ENCODE results near the gene TP53I3. TPM values are rescaled to one million over a fixed set of nuclear protein-coding genes. Genes with fewer than 3 reads are reported as not detected.

TP53I3 gene
- total RNA-seq, 2 experiments from 2014 or later = 2.5 to 2.7 TPM

GRCh38 chr2:24073816-24074215 is 10.8 kb downstream of the TP53I3 start:
- no peak overlapping the region for H3K4me3 Mint-ChIP-seq
- H3K36me3 Mint-ChIP-seq (ENCODE audit: low read depth) = peaks cover 26% of the 10 kb centered on the region
- H3K27me3 Mint-ChIP-seq = no peaks in the 10 kb centered on the region
- no peaks in the 10 kb centered on the region for H3K9me3 Mint-ChIP-seq
- POLR2A ChIA-PET = no interaction called here
- DNase-seq = no peak
- CTCF ChIA-PET = interaction anchor here (1.5 to 1.9 kb wide), 2 partner anchors 10 to 147 kb away, joined by 4 to 5 read pairs; partner anchors contain the start of gene ATAD2B
- no peak overlapping the region for H3K27ac Mint-ChIP-seq
- peaks cover 45% of the 10 kb centered on the region for H3K4me1 Mint-ChIP-seq

GRCh38 chr2:24072259-24072658 is 12.4 kb downstream of the TP53I3 start:
- peaks cover 36% of the 10 kb centered on the region for H3K4me1 Mint-ChIP-seq
- no peak for DNase-seq
- H3K4me3 Mint-ChIP-seq = no peak overlapping the region
- peaks cover 31% of the 10 kb centered on the region for H3K36me3 Mint-ChIP-seq (ENCODE audit: low read depth)
- no peaks in the 10 kb centered on the region for H3K27me3 Mint-ChIP-seq
- H3K9me3 Mint-ChIP-seq = no peaks in the 10 kb centered on the region
- H3K27ac Mint-ChIP-seq = no peak overlapping the region
- CTCF ChIA-PET = interaction anchor here (0.6 to 0.9 kb wide), 2 partner anchors 11 to 19 kb away, joined by 3 to 4 read pairs; no protein-coding TSS in a partner anchor
- POLR2A ChIA-PET = no interaction called here

GRCh38 chr2:24065341-24065740 is 19.3 kb downstream of the TP53I3 start:
- peaks cover 10% of the 10 kb centered on the region for H3K36me3 Mint-ChIP-seq (ENCODE audit: low read depth)
- ChIA-PET CTCF (interaction anchor here (1.7 to 1.9 kb wide), 2 partner anchors 13 to 18 kb away, joined by 5 to 9 read pairs; no protein-coding TSS in a partner anchor), POLR2A (no interaction called here)
- no peaks in the 10 kb centered on the region for H3K27me3 Mint-ChIP-seq
- no peak overlapping the region for H3K27ac Mint-ChIP-seq
- H3K4me3 Mint-ChIP-seq = no peak overlapping the region
- DNase-seq = no peak
- H3K4me1 Mint-ChIP-seq = peaks cover 11% of the 10 kb centered on the region
- H3K9me3 Mint-ChIP-seq = no peaks in the 10 kb centered on the region

- peaks cover 2% of the 10 kb centered on the region for H3K27me3 Mint-ChIP-seq
- H3K4me1 Mint-ChIP-seq = peaks cover 9% of the 10 kb centered on the region
- DNase-seq = no peak
- H3K4me3 Mint-ChIP-seq = no peak overlapping the region
- H3K27ac Mint-ChIP-seq = no peak overlapping the region
- no peaks in the 10 kb centered on the region for H3K9me3 Mint-ChIP-seq
- CTCF ChIA-PET = interaction anchor here (0.5 to 1.0 kb wide), 5 partner anchors 8 to 252 kb away, joined by 3 read pairs; partner anchors contain the start of gene ATAD2B
- H3K36me3 Mint-ChIP-seq (ENCODE audit: low read depth) = no peaks in the 10 kb centered on the region
- POLR2A ChIA-PET = no interaction called here
Observed at GRCh38 chr2:24058564-24059271, 25.9 kb downstream of the TP53I3 start.

- Mint-ChIP-seq H3K27ac (no peak overlapping the region), H3K4me3 (no peak overlapping the region), H3K27me3 (peaks cover 5% of the 10 kb centered on the region), H3K9me3 (no peaks in the 10 kb centered on the region), H3K36me3 (ENCODE audit: low read depth) (no peaks in the 10 kb centered on the region), H3K4me1 (peaks cover 9% of the 10 kb centered on the region)
- CTCF ChIA-PET = no interaction called here
- POLR2A ChIA-PET = no interaction called here
- no peak for DNase-seq
Observed at GRCh38 chr2:24055750-24056149, 28.9 kb downstream of the TP53I3 start.

GRCh38 chr2:24054366-24055010 is 30.1 kb downstream of the TP53I3 start:
- no peak for DNase-seq
- Mint-ChIP-seq H3K4me1 (peaks cover 5% of the 10 kb centered on the region), H3K9me3 (no peaks in the 10 kb centered on the region), H3K27me3 (peaks cover 5% of the 10 kb centered on the region), H3K27ac (no peak overlapping the region), H3K36me3 (ENCODE audit: low read depth) (no peaks in the 10 kb centered on the region), H3K4me3 (no peak overlapping the region)
- POLR2A ChIA-PET = no interaction called here
- CTCF ChIA-PET = interaction anchor here (0.6 to 1.1 kb wide), 3 partner anchors 13 to 1221 kb away, joined by 3 to 4 read pairs (median 4); no protein-coding TSS in a partner anchor

GRCh38 chr2:24052951-24053350 is 31.7 kb downstream of the TP53I3 start:
- Mint-ChIP-seq H3K4me1 (peaks cover 7% of the 10 kb centered on the region), H3K4me3 (no peak overlapping the region), H3K36me3 (ENCODE audit: low read depth) (no peaks in the 10 kb centered on the region), H3K27ac (no peak overlapping the region), H3K9me3 (no peaks in the 10 kb centered on the region), H3K27me3 (peaks cover 7% of the 10 kb centered on the region)
- CTCF ChIA-PET = interaction anchor here (0.7 to 2.7 kb wide), 5 partner anchors 9 to 31 kb away, joined by 4 to 9 read pairs (median 5); partner anchors contain the start of gene TP53I3
- DNase-seq = no peak
- POLR2A ChIA-PET = no interaction called here

- Mint-ChIP-seq H3K4me1 (peaks cover 16% of the 10 kb centered on the region), H3K9me3 (no peaks in the 10 kb centered on the region), H3K27me3 (peaks cover 7% of the 10 kb centered on the region), H3K27ac (no peak overlapping the region), H3K4me3 (no peak overlapping the region), H3K36me3 (ENCODE audit: low read depth) (peaks cover 2% of the 10 kb centered on the region)
- no peak for DNase-seq
- ChIA-PET CTCF (interaction anchor here (0.7 to 2.7 kb wide), 6 partner anchors 9 to 1352 kb away, joined by 3 to 9 read pairs (median 4); partner anchors contain the start of genes ATAD2B and TP53I3), POLR2A (no interaction called here)
Observed at GRCh38 chr2:24051833-24052232, 32.8 kb downstream of the TP53I3 start.

- POLR2A ChIA-PET = no interaction called here
Observed at GRCh38 chr2:24050041-24050979, 34.3 kb downstream of the TP53I3 start.

GRCh38 chr2:24049485-24050021 is 35.1 kb downstream of the TP53I3 start, which contains the start of gene FKBP1B:
Gene FKBP1B (plus strand): TSS chr2:24049741. CDS start chr2:24049850, 109 bp downstream.
- peak within 1 kb of the TSS; percentile 73 for H3K4me3 Mint-ChIP-seq
- H3K27me3 Mint-ChIP-seq = peaks cover 6% of the 10 kb centered on the region

More at GRCh38 chr2:24050041-24050979, 34.3 kb downstream of the TP53I3 start:
- Mint-ChIP-seq H3K36me3 (ENCODE audit: low read depth) (peaks cover 2% of the 10 kb centered on the region), H3K4me1 (peaks cover 24% of the 10 kb centered on the region), H3K27me3 (peaks cover 7% of the 10 kb centered on the region), H3K27ac (no peak overlapping the region), H3K9me3 (no peaks in the 10 kb centered on the region), H3K4me3 (peak overlapping the region; percentile 73)
- DNase-seq = peak; percentile 17
- CTCF ChIA-PET = interaction anchor here (0.6 to 1.0 kb wide), 3 partner anchors 10 to 55 kb away, joined by 4 to 5 read pairs (median 5); no protein-coding TSS in a partner anchor

GRCh38 chr2:24048769-24049484 is 35.7 kb downstream of the TP53I3 start:
- ChIA-PET CTCF (interaction anchor here (0.6 to 1.2 kb wide), 2 partner anchors 19 to 253 kb away, joined by 4 read pairs; no protein-coding TSS in a partner anchor), POLR2A (interaction anchor here (0.6 kb wide), 1 partner anchor 122 kb away, joined by 4 read pairs; the partner anchor contains the start of gene ATAD2B)
- Mint-ChIP-seq H3K36me3 (ENCODE audit: low read depth) (peaks cover 2% of the 10 kb centered on the region), H3K27ac (peak overlapping the region; percentile 52), H3K27me3 (peaks cover 5% of the 10 kb centered on the region), H3K9me3 (no peaks in the 10 kb centered on the region), H3K4me1 (peaks cover 26% of the 10 kb centered on the region), H3K4me3 (peak overlapping the region; percentile 73)
- no peak for DNase-seq

More at GRCh38 chr2:24049485-24050021, 35.1 kb downstream of the TP53I3 start, which contains the start of gene FKBP1B:
- no peaks in the 10 kb centered on the region for H3K9me3 Mint-ChIP-seq
- DNase-seq = peak; percentile 58
- peaks cover 26% of the 10 kb centered on the region for H3K4me1 Mint-ChIP-seq
- H3K27ac Mint-ChIP-seq = peak within 1 kb of the TSS; percentile 52
- ChIA-PET POLR2A (no interaction called here), CTCF (interaction anchor here (0.6 to 1.2 kb wide), 2 partner anchors 20 to 252 kb away, joined by 4 read pairs; no protein-coding TSS in a partner anchor)
- peaks cover 2% of the 10 kb centered on the region for H3K36me3 Mint-ChIP-seq (ENCODE audit: low read depth)
